Measurements from ENCODE around the gene FSTL5.

The FSTL5 gene

DNA sequence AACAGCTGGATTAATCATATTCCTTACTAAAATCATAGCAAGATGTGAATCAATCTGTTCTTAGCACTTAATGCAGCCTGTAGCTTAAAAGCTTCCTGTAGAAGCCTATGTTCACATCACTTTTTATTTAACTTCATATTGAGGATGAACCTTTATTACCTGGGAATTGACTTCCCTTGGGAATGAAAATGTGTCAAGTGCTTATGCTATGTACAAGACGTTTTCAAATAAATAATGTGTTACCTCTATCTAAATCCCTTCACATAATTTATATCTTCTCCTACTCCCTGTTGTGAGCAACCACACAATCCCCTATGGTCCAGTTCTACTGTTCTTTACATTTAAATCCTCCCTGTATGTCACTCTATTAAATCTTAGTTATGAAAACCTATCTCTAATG, 633.1 kb downstream of the FSTL5 start:
- Histone ChIP-seq H4K20me1 (no peaks in the 10 kb centered on the region), H3K9me3 (replicated peaks in 1 of 11) (no peaks in the 10 kb centered on the region), H3K4me1 (no peaks in the 10 kb centered on the region), H3K27ac (no peak overlapping the region), H3K9ac (no peak overlapping the region), H3K27me3 (no peaks in the 10 kb centered on the region), H3K4me2 (no peak overlapping the region), H3K4me3 (no peak overlapping the region), H3K36me3 (no peaks in the 10 kb centered on the region)
- TF ChIP-seq Cebpa-rat (IDR thresholded peaks at IDR 0.05): no peak

DNA sequence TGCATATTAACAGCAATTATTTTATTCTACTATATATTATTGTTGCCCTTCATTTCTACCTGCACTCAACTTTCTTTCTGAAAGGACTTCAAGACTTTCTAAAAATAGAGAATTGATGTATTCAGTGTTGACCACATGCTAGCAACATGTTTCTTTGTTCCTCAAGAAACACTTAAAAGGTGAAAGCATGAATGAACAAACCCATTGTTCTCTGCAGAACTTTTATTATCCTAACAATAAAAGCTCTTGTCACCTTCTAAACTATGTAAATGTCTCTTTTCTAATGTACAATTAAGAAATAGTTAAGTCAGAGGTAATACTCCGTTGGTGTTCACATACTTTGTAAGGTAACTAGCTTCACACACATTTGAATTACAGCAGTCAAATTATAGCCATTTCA, 638.7 kb downstream of the FSTL5 start:
- Histone ChIP-seq H3K9ac (no peak overlapping the region), H4K20me1 (no peaks in the 10 kb centered on the region), H3K36me3 (no peaks in the 10 kb centered on the region), H3K27ac (no peak overlapping the region), H3K4me1 (no peaks in the 10 kb centered on the region), H3K4me3 (no peak overlapping the region), H3K4me2 (no peak overlapping the region), H3K27me3 (no peaks in the 10 kb centered on the region), H3K9me3 (replicated peaks in 1 of 11) (no peaks in the 10 kb centered on the region)
- TF ChIP-seq Cebpa-rat (IDR thresholded peaks at IDR 0.05): no peak

DNA sequence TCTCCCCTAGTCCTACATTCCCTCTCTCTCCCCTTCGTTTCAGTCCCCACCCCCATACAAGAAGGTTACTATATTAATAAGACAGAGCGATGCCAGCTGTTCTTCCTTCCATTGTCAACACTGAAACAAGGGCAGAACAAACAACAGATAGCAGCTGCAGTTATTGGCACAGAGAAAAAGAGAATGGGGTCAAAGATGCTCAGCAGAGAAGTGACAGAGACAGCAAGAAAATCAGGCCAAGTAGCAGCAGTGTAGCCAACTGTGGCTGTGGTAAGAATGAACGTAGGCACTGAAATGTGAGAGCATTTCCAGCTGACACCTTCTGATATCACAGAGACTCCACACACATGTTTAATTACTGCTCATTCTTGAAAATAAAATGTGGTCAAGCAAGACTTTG, 641.8 kb downstream of the FSTL5 start:
- no peak overlapping the region for H3K27ac ChIP-seq

DNA sequence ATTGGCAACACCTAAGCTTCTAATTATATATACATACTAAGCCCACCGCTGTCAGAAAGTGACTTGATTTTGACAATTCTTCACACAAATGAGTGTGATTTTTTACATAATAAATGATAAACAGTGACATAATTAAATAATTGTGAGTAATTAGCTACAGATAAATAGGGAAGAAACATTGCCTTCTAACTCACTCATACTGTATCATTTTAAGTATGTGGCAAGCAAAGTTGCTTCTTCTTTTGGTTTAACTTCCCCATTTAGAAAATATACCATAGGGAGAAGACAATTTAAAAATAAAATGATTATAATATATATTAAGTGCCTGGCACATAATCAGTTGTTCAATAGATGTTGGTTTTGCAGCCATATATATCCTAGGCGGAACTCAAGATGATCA, 644.2 kb downstream of the FSTL5 start:
- TF ChIP-seq Cebpa-rat (IDR thresholded peaks at IDR 0.05): no peak
- no peaks in the 10 kb centered on the region for H3K9me3 ChIP-seq (replicated peaks in 1 of 11)
- H3K36me3 ChIP-seq: no peaks in the 10 kb centered on the region
- no peak overlapping the region for H3K4me2 ChIP-seq
- peaks cover 0 to 5% (median 0%) of the 10 kb centered on the region in 10 experiments; a peak in 2 of 20 replicates for H3K4me1 ChIP-seq
- H3K4me3 ChIP-seq: no peak overlapping the region
- no peak overlapping the region for H3K27ac ChIP-seq
- no peaks in the 10 kb centered on the region for H4K20me1 ChIP-seq
- H3K9ac ChIP-seq: no peak overlapping the region
- no peaks in the 10 kb centered on the region for H3K27me3 ChIP-seq

More for the DNA sequence above, 641.8 kb downstream of the FSTL5 start:
- H3K4me3 ChIP-seq: no peak overlapping the region
- H3K36me3 ChIP-seq: no peaks in the 10 kb centered on the region
- H3K9ac ChIP-seq: no peak overlapping the region
- no peaks in the 10 kb centered on the region for H3K27me3 ChIP-seq
- H3K4me1 ChIP-seq: peaks cover 0 to 5% (median 0%) of the 10 kb centered on the region in 10 experiments; a peak in 2 of 20 replicates
- H3K9me3 ChIP-seq (replicated peaks in 1 of 11): no peaks in the 10 kb centered on the region
- no peak overlapping the region for H3K4me2 ChIP-seq
- TF ChIP-seq Cebpa-rat (IDR thresholded peaks at IDR 0.05): no peak
- H4K20me1 ChIP-seq: no peaks in the 10 kb centered on the region

DNA sequence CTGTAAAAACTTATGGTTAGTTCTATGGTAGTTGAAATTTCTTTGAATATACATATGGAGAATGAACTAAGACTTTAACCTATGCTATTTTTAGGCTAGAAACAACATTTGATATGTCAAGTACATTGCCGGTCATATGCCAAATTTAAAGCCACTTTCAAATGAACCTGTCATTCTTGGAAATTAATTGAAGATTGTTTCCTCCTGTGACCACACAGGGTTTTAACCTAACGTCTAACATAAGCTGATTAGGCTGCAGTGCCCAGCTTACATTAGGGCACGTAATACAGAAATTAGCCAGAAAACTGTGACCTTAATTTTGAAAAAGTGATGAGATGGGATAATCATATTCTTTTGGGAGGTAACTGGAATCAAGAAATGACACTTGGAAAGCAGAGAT, 645.9 kb downstream of the FSTL5 start:
- Histone ChIP-seq H3K4me2 (no peak overlapping the region), H3K4me1 (peaks cover 0 to 5% (median 0%) of the 10 kb centered on the region in 10 experiments; a peak in 2 of 20 replicates), H3K4me3 (no peak overlapping the region), H3K9me3 (replicated peaks in 1 of 11) (no peaks in the 10 kb centered on the region), H3K27me3 (no peaks in the 10 kb centered on the region), H3K27ac (no peak overlapping the region), H3K36me3 (no peaks in the 10 kb centered on the region), H4K20me1 (no peaks in the 10 kb centered on the region), H3K9ac (no peak overlapping the region)
- no peak for TF ChIP-seq Cebpa-rat (IDR thresholded peaks at IDR 0.05)

DNA sequence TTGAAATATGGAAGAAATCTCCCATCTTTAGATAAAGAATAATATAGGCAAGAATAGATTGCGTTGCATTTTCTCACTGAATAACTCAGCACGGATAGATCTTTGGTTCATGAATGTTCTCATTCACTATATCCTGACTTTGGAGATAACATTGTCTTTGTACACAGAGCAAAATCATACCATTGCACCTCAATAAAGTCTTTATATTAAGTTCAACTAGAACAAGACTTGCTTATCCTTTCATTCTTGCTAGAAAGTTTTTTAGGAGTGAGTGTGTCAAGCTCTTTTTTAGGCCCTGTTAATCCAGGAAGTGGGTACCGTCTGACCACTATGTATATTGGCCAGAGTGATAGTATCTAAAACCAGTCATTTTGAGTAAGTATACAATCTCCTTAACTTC, 658.7 kb downstream of the FSTL5 start:
- H3K9me3 ChIP-seq (replicated peaks in 1 of 11): no peaks in the 10 kb centered on the region
- no peak overlapping the region for H3K27ac ChIP-seq
- no peaks in the 10 kb centered on the region for H3K36me3 ChIP-seq
- no peak for TF ChIP-seq Cebpa-rat (IDR thresholded peaks at IDR 0.05)
- no peaks in the 10 kb centered on the region for H3K27me3 ChIP-seq
- H3K4me2 ChIP-seq: no peak overlapping the region
- no peaks in the 10 kb centered on the region for H4K20me1 ChIP-seq
- no peak overlapping the region for H3K4me3 ChIP-seq
- no peak overlapping the region for H3K9ac ChIP-seq
- no peaks in the 10 kb centered on the region for H3K4me1 ChIP-seq

DNA sequence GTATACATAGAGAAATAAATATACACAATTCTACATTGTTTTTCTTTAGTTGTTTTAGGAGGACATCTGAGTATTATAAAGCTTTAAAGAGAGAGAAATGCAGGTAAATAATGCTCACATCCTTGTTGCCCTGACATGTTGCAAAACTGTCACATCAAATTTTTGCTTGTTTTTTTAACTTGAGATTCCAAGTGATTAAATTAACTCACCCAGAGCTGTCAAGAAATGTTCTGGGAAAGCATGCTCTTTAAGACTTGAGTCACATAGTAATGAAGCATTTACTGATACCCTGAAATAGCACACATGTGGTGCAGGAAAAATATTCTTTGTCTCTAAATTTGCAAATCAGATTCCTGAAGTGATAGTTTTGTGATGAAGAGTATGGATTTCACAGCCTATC, 665.6 kb downstream of the FSTL5 start:
- no peak overlapping the region for H3K4me2 ChIP-seq
- H3K9ac ChIP-seq: no peak overlapping the region
- no peaks in the 10 kb centered on the region for H3K9me3 ChIP-seq (replicated peaks in 1 of 11)
- no peaks in the 10 kb centered on the region for H3K36me3 ChIP-seq
- no peaks in the 10 kb centered on the region for H4K20me1 ChIP-seq
- H3K4me3 ChIP-seq: no peak overlapping the region
- H3K27ac ChIP-seq: no peak overlapping the region
- H3K27me3 ChIP-seq: no peaks in the 10 kb centered on the region
- TF ChIP-seq Cebpa-rat (IDR thresholded peaks at IDR 0.05): no peak
- no peaks in the 10 kb centered on the region for H3K4me1 ChIP-seq

DNA sequence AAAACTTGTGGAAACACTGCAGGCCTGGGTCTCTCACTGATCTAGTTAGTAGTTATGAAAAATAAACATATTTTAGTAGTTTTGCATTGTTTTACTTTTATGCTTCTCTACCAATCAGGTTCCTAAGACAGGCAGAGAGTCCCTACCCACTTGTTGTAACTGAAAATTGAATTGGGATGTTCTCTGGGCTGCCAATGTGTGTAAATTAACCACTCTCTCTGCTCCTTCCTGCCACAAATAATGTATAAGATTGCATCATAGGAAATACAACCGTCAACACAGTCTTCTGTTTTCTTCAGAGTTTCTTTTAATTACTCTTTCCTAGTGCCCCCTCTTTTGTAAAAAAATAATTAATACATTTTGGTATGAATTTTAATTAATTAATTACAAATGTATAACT, 677.3 kb downstream of the FSTL5 start:
- TF ChIP-seq Cebpa-rat (IDR thresholded peaks at IDR 0.05): no peak
- Histone ChIP-seq H3K9ac (no peak overlapping the region), H3K4me3 (no peak overlapping the region), H3K27me3 (no peaks in the 10 kb centered on the region), H4K20me1 (no peaks in the 10 kb centered on the region), H3K27ac (no peak overlapping the region), H3K4me2 (no peak overlapping the region), H3K9me3 (replicated peaks in 1 of 11) (no peaks in the 10 kb centered on the region), H3K36me3 (no peaks in the 10 kb centered on the region), H3K4me1 (0 out of 20 replicates have a peak, but pooled peaks cover 0 to 10% (median 0%) of the 10 kb centered on the region in 10 experiments)

DNA sequence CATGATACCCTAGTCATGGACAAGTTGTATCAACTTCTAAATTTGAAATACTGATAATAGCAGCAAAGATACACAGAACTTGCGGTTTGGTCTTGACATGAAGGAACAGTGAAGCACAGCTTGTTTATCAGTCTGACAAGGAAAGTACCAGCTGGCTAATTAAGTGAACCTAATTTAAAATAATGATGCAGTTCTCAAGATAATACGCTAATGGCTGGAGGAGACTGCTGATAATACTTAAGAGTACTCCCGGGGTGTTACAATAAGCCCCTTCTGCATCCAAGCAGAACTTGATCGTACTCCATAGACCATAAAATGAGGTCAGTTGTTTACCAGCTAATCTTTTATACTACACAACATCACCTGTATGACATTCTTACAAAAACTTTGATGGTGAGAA, 697.5 kb downstream of the FSTL5 start:
- Histone ChIP-seq H3K36me3 (no peaks in the 10 kb centered on the region), H3K9ac (no peak overlapping the region), H3K4me3 (no peak overlapping the region), H3K4me1 (no peaks in the 10 kb centered on the region), H3K9me3 (replicated peaks in 1 of 11) (no peaks in the 10 kb centered on the region), H3K27me3 (no peaks in the 10 kb centered on the region), H4K20me1 (no peaks in the 10 kb centered on the region), H3K4me2 (no peak overlapping the region), H3K27ac (no peak overlapping the region)
- no peak for TF ChIP-seq Cebpa-rat (IDR thresholded peaks at IDR 0.05)

DNA sequence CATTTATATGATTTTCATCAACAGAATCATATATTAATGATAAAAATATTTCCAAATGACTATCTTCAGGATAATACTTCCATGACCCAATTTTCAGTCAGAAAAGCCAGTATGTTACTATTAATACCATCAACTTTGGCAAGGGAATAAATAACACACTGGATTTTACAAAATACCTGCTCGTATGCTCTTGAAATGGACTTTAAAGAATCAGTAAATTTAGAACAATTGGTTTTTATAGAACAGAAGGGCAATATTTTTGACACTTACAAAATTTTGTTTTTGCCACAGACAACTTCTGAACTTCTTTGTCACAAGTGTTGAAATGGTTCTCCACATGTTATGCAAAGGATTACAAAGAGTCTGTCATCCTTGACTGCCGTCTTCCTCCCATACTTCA, 700.4 kb downstream of the FSTL5 start:
- no peaks in the 10 kb centered on the region for H3K4me1 ChIP-seq
- no peak overlapping the region for H3K4me2 ChIP-seq
- H3K27ac ChIP-seq: no peak overlapping the region
- no peaks in the 10 kb centered on the region for H4K20me1 ChIP-seq
- H3K4me3 ChIP-seq: no peak overlapping the region
- H3K9ac ChIP-seq: no peak overlapping the region
- no peaks in the 10 kb centered on the region for H3K27me3 ChIP-seq
- H3K9me3 ChIP-seq (replicated peaks in 1 of 11): no peaks in the 10 kb centered on the region
- H3K36me3 ChIP-seq: no peaks in the 10 kb centered on the region
- TF ChIP-seq Cebpa-rat (IDR thresholded peaks at IDR 0.05): no peak

DNA sequence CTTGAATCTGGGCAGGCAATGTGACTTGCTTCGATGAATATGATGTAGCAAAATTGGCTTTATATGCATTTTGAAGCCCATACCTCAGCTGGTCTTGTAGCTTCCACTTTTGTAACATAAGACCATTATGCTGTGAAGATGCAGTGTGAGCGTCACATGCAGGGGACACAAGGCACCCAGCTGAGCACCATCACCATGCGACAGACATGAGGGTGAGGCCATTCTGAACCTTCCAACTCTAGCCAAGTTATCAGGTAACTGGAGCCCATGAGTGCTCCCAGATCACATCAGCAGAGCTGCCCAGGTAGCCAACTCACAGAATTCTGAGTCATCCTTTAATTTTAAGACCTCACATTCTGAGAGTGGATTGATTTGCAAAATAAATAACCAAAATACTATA, 705.9 kb downstream of the FSTL5 start:
- H3K4me1 ChIP-seq: no peaks in the 10 kb centered on the region
- no peak for TF ChIP-seq Cebpa-rat (IDR thresholded peaks at IDR 0.05)

More for the DNA sequence above, 705.9 kb downstream of the FSTL5 start:
- Histone ChIP-seq H4K20me1 (no peaks in the 10 kb centered on the region), H3K27me3 (no peaks in the 10 kb centered on the region), H3K36me3 (no peaks in the 10 kb centered on the region), H3K27ac (no peak overlapping the region), H3K4me2 (no peak overlapping the region), H3K4me3 (no peak overlapping the region), H3K9me3 (replicated peaks in 1 of 11) (no peaks in the 10 kb centered on the region), H3K9ac (no peak overlapping the region)
